Measurements from ENCODE around the gene IGFL1. TPM values are rescaled to one million over a fixed set of nuclear protein-coding genes. Genes with fewer than 3 reads are reported as not detected.

The IGFL1 gene
- total and polyA plus RNA-seq, 4 donors: not detected

DNA sequence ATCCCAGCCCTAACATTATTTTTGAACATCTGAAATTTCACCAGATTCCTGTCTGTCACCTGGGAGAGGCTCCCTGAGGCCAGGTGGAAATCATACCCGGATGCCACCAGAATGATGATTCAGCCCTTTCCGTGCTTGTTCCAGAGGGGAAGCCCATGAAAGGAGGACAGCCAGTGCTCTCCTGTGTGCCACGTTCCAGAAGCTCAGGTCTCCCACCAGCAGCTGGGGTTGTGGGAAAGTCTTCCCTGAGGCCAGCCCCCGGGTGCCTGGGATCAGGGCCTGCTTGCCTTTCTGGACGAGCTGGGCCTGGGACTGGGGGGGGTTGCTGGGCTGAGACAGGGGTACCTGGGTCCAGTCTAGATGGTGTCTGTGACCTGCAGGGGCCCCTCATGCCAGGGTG is 25.5 kb upstream of the IGFL1 start:
- no peak for DNase-seq
- Histone ChIP-seq H3K4me1 (ENCODE audit: control insufficient read depth in 5 of 5, insufficient read depth in 5 of 5, low read length in 5 of 5) (no peaks in the 10 kb centered on the region), H3K27me3 (ENCODE audit: control insufficient read depth in 3 of 3, insufficient read depth in 3 of 3, low read length in 2 of 3) (no peaks in the 10 kb centered on the region), H3K9ac (ENCODE audit: insufficient read depth in 1 of 2, low read length in 2 of 2) (no peak overlapping the region), H3K27ac (ENCODE audit: low read depth in 1 of 2, low read length in 1 of 2) (no peak overlapping the region), H3K4me3 (no peak overlapping the region), H3K9me3 (ENCODE audit: control insufficient read depth in 4 of 4, insufficient read depth in 3 of 4, low read length in 3 of 4) (no peaks in the 10 kb centered on the region), H3K36me3 (ENCODE audit: control insufficient read depth in 4 of 4, insufficient read depth in 4 of 4, low read length in 4 of 4) (no peaks in the 10 kb centered on the region)
- TF ChIP-seq, protein P1, sequence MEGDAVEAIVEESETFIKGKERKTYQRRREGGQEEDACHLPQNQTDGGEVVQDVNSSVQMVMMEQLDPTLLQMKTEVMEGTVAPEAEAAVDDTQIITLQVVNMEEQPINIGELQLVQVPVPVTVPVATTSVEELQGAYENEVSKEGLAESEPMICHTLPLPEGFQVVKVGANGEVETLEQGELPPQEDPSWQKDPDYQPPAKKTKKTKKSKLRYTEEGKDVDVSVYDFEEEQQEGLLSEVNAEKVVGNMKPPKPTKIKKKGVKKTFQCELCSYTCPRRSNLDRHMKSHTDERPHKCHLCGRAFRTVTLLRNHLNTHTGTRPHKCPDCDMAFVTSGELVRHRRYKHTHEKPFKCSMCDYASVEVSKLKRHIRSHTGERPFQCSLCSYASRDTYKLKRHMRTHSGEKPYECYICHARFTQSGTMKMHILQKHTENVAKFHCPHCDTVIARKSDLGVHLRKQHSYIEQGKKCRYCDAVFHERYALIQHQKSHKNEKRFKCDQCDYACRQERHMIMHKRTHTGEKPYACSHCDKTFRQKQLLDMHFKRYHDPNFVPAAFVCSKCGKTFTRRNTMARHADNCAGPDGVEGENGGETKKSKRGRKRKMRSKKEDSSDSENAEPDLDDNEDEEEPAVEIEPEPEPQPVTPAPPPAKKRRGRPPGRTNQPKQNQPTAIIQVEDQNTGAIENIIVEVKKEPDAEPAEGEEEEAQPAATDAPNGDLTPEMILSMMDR (IDR thresholded peaks at IDR 0.05; ENCODE audit: control extremely low read depth, extremely low read depth): no peak
- no peak for ATAC-seq (ENCODE audit: insufficient read depth, low FRiP score)
- WGBS, 2 donors: 84 to 86% methylated on average over 5 of the region's 5 CpGs

DNA sequence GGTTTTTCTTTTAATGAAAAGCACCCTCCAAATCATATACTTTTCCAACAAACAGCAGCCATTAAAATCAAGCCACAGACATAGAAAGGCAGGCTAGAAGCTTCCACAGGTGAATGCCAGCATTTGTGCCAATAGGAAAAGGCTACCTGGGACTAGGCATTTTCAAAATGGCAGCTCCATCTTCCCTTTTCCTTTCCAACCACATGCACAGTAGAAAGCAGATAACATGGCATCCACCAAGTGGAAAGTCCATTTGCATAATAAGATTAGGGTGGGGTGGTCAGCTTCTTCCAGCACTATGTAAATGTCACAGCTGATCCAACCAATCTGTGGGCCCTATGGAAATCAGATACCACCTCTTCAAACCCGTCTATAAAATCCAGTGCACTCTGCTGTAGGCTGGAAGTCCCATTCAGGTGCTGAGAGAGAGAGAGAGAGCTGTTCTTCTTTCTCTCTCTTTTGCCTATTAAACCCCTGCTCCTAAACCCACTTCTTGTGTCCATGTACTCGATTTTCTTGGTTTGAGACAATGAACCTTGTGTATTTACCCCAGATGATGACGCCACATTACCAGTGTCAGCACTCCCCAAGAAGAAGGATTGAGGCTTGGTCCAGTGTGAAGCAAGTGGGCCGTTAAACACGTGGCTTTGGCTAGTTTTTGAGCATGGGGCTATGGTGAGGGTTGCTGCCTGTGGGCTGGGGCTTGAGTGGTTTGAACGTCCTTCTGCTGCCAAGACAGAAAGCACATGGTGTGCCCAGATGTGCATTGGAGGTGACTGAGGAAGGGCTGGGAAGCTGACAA is 24.2 kb upstream of the IGFL1 start:
- no peak for DNase-seq
- WGBS, 2 donors: 63 to 69% methylated on average over 6 of the region's 6 CpGs
- H3K27ac ChIP-seq (ENCODE audit: low read depth in 1 of 2, low read length in 1 of 2): no peak overlapping the region

GRCh38 chr19:46206176-46206575 is 23.4 kb upstream of the IGFL1 start:
- H3K36me3 ChIP-seq (ENCODE audit: control insufficient read depth in 4 of 4, insufficient read depth in 4 of 4, low read length in 4 of 4): no peaks in the 10 kb centered on the region
- 72 to 82% methylated on average over 5 of the region's 5 CpGs for WGBS, 2 donors
- H3K27ac ChIP-seq (ENCODE audit: low read depth in 1 of 2, low read length in 1 of 2): no peak overlapping the region
- no peak overlapping the region for H3K9ac ChIP-seq (ENCODE audit: insufficient read depth in 1 of 2, low read length in 2 of 2)
- TF ChIP-seq, protein P1 (IDR thresholded peaks at IDR 0.05; ENCODE audit: control extremely low read depth, extremely low read depth): no peak
- H3K4me1 ChIP-seq (ENCODE audit: control insufficient read depth in 5 of 5, insufficient read depth in 5 of 5, low read length in 5 of 5): peaks cover 0 to 10% (median 2%) of the 10 kb centered on the region in 5 donors
- no peak overlapping the region for H3K4me3 ChIP-seq
- H3K27me3 ChIP-seq (ENCODE audit: control insufficient read depth in 3 of 3, insufficient read depth in 3 of 3, low read length in 2 of 3): no peaks in the 10 kb centered on the region
- DNase-seq: no peak
- no peak for ATAC-seq (ENCODE audit: insufficient read depth, low FRiP score)
- no peaks in the 10 kb centered on the region for H3K9me3 ChIP-seq (ENCODE audit: control insufficient read depth in 4 of 4, insufficient read depth in 3 of 4, low read length in 3 of 4)

More for the DNA sequence above, 24.2 kb upstream of the IGFL1 start:
- no peaks in the 10 kb centered on the region for H3K27me3 ChIP-seq (ENCODE audit: control insufficient read depth in 3 of 3, insufficient read depth in 3 of 3, low read length in 2 of 3)
- ATAC-seq (ENCODE audit: insufficient read depth, low FRiP score): no peak
- H3K9ac ChIP-seq (ENCODE audit: insufficient read depth in 1 of 2, low read length in 2 of 2): no peak overlapping the region
- no peaks in the 10 kb centered on the region for H3K36me3 ChIP-seq (ENCODE audit: control insufficient read depth in 4 of 4, insufficient read depth in 4 of 4, low read length in 4 of 4)
- TF ChIP-seq, protein P1 (IDR thresholded peaks at IDR 0.05; ENCODE audit: control extremely low read depth, extremely low read depth): no peak
- peaks cover 0 to 8% (median 0%) of the 10 kb centered on the region in 5 donors for H3K4me1 ChIP-seq (ENCODE audit: control insufficient read depth in 5 of 5, insufficient read depth in 5 of 5, low read length in 5 of 5)
- H3K4me3 ChIP-seq: no peak overlapping the region
- no peaks in the 10 kb centered on the region for H3K9me3 ChIP-seq (ENCODE audit: control insufficient read depth in 4 of 4, insufficient read depth in 3 of 4, low read length in 3 of 4)
